Peyer's patch (tissue), 4 donors: ENCODE data around the gene COG8. TPM values are rescaled to one million over a fixed set of nuclear protein-coding genes. Genes with fewer than 3 reads are reported as not detected.

ENCODE experiments used
- DNase-seq, 3 donors: peaks; one replicate each; pipeline ENCODE4 v3.0.0-alpha.2; 2017 to 2019
- H3K27ac ChIP-seq, 4 donors: fragments of 200-600 bp; sonication (generic); one replicate each; pipeline ENCODE4 v1.5.1; 2016 to 2019
- H3K27me3 ChIP-seq, 2 donors: fragments of 200-600 bp; sonication (generic); one replicate each; pipeline ENCODE4 v1.5.1; 2019
- H3K36me3 ChIP-seq, 3 donors: fragments of 200-600 bp; sonication (generic); one replicate each; pipeline ENCODE4 v1.5.1; 2016 to 2019
- H3K4me1 ChIP-seq, 4 donors: fragments of 200-600 bp; sonication (generic); one replicate each; pipeline ENCODE4 v1.5.1; 2016 to 2019
- H3K4me3 ChIP-seq, 4 donors: fragments of 200-600 bp; sonication (generic); 1 replicate in 3 of 4; 2 replicates in 1 of 4; pipeline ENCODE4 v1.5.1; 2016 to 2019; ENCODE audit warnings: mild to moderate bottlenecking in 1 of 4
- H3K9me3 ChIP-seq, 4 donors: fragments of 200-600 bp; sonication (generic); one replicate each; pipeline ENCODE4 v1.5.1; 2016 to 2019; ENCODE audit warnings: mild to moderate bottlenecking in 1 of 4
- POLR2A ChIP-seq, 2 donors: fragments of 450-650 bp; IDR thresholded peaks; one replicate each; pipeline ENCODE4 v1.5.1; 2017; ENCODE audit warnings: antibody characterized with exemption in 2 of 2, mild to moderate bottlenecking in 2 of 2, moderate library complexity in 2 of 2
- total RNA-seq, 4 donors: library from RNA; depleted of rRNA; stranded (reverse); fragments of >200 nt; gene quantifications; one replicate each; pipeline ENCODE4 v1.1.0, GENCODE V29; 2016
- TF ChIP-seq, protein P1 (sequence below), 6 experiments: fragments of 450-650 bp in 4 of 6; fragments of 200-600 bp in 2 of 6; sonication (generic) in 1 of 6; IDR thresholded peaks; one replicate each; pipeline ENCODE4 v1.5.1; 2017 to 2019; ENCODE audit warnings: antibody characterized with exemption in 6 of 6, mild to moderate bottlenecking in 3 of 6, moderate library complexity in 1 of 6

COG8 gene
- total RNA-seq, 4 donors from 2014 or later, result 57.3 to 79.5 (median 77.0) TPM

DNA sequence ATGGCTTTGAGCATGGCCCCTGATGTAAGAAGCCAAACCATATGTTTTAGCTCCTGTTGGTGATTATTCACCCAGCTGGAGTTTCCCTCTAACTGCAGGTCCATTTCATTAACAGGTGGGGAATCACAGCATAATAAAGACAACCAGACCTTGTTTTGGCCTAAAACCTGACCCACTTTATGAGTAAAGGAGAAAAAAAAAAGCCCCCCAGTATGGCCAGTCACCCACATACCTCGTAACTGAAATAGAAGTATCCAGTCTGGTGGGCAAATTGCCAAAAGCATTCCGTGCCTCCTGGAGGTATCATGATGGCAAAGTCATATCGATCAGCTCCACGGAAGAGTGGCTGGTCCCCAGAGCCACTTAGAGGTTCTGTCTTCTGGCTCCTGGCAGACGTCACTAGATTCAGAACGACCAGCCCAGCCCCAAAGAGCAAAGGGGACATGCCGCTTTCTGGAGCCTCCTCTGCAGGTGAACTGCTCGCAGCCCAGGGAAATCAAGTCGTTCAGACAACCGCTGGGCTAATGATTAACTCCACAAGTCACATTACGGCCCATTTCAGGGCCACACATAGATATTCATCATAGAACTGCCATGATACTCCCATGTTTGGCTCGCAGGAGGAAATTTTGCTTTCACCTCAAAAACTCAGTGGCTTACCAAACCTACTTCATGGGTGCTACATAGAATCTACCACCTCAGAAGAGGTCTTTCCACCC is 12.1 kb upstream of the COG8 start, which contains the start of gene TMED6:
TMED6 (minus strand) TSS at position 478 of the 719 bp plus-strand sequence; CDS start at position 445, 33 bp downstream.
- Histone ChIP-seq H3K9me3 (no peaks in the 10 kb centered on the region), H3K4me1 (peaks cover 0 to 6% (median 0%) of the 10 kb centered on the region in 4 donors), H3K36me3 (peaks cover 0 to 31% (median 0%) of the 10 kb centered on the region in 3 donors), H3K27ac (peak within 1 kb of the TSS in 2 of 4 donors; percentile 44 to 52), H3K4me3 (peak within 1 kb of the TSS in 2 of 4 donors; percentile 33 to 44), H3K27me3 (no peaks in the 10 kb centered on the region)
- TF ChIP-seq, protein P1, sequence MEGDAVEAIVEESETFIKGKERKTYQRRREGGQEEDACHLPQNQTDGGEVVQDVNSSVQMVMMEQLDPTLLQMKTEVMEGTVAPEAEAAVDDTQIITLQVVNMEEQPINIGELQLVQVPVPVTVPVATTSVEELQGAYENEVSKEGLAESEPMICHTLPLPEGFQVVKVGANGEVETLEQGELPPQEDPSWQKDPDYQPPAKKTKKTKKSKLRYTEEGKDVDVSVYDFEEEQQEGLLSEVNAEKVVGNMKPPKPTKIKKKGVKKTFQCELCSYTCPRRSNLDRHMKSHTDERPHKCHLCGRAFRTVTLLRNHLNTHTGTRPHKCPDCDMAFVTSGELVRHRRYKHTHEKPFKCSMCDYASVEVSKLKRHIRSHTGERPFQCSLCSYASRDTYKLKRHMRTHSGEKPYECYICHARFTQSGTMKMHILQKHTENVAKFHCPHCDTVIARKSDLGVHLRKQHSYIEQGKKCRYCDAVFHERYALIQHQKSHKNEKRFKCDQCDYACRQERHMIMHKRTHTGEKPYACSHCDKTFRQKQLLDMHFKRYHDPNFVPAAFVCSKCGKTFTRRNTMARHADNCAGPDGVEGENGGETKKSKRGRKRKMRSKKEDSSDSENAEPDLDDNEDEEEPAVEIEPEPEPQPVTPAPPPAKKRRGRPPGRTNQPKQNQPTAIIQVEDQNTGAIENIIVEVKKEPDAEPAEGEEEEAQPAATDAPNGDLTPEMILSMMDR (IDR thresholded peaks at IDR 0.05), result no peak
- TF ChIP-seq POLR2A (IDR thresholded peaks at IDR 0.05), result peak in 1 of 2 donors; percentile 11
- DNase-seq, result peak in 2 of 3 donors; percentile 71 to 79

DNA sequence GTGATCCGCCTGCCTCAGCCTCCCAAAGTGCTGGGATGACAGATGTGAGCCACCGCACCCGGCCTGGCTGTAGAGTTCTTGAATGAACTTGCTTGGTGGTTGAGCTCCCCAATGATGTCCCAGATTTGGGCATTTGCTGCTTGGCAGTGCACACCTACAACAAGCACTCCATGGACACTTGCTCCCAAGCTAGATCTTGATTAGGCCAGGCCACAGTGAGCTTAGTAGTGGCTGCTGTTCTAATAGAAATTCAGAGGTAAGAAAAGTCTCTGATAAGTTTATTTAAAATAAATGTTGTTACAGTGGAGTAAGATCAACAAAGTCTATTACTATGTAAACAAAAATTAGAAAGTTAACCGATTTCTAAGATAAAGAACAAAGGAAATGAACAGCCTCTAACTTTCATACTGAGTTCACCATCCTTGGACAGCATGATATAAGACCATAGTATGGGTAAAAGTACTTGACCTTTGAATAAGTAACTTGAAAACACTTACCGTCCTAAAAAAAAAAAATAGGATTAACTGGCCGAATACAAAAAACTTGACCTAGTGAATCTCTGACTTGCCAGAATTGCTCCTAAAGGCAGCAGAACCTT is 11.3 kb upstream of the COG8 start:
- H3K36me3 ChIP-seq, result peaks cover 0 to 22% (median 0%) of the 10 kb centered on the region in 3 donors
- no peaks in the 10 kb centered on the region for H3K9me3 ChIP-seq
- no peaks in the 10 kb centered on the region for H3K27me3 ChIP-seq
- TF ChIP-seq, protein P1 (IDR thresholded peaks at IDR 0.05), result no peak
- no peak for TF ChIP-seq POLR2A (IDR thresholded peaks at IDR 0.05)
- DNase-seq, result no peak
- H3K4me1 ChIP-seq, result peaks cover 0 to 6% (median 0%) of the 10 kb centered on the region in 4 donors
- peak overlapping the region in 1 of 4 donors; percentile 33 for H3K4me3 ChIP-seq
- no peak overlapping the region for H3K27ac ChIP-seq

DNA sequence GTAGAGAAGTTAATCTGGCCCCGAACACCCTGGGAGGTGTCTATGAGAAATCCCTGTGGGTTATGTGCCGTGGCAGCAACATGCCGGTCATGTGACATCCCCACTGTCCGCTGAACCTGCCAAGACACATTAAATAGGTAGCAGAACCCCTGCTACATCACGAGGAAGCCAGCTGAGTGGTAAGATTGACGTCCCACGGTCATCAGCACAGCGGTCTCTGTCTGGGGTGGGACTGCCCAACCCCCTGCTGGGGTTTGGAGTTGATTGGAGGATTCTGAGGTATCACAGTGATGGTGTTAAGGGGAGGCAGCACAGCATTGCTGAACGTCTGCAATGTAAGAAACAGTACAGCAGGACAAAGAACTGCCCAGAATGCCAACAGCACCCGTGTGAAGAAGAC is 10.2 kb upstream of the COG8 start:
- DNase-seq, result no peak
- Histone ChIP-seq H3K27me3 (no peaks in the 10 kb centered on the region), H3K4me3 (no peak overlapping the region), H3K4me1 (peaks cover 0 to 6% (median 0%) of the 10 kb centered on the region in 4 donors), H3K36me3 (peaks cover 0 to 16% (median 0%) of the 10 kb centered on the region in 3 donors), H3K9me3 (no peaks in the 10 kb centered on the region), H3K27ac (no peak overlapping the region)
- TF ChIP-seq, protein P1 (IDR thresholded peaks at IDR 0.05), result no peak
- no peak for TF ChIP-seq POLR2A (IDR thresholded peaks at IDR 0.05)

DNA sequence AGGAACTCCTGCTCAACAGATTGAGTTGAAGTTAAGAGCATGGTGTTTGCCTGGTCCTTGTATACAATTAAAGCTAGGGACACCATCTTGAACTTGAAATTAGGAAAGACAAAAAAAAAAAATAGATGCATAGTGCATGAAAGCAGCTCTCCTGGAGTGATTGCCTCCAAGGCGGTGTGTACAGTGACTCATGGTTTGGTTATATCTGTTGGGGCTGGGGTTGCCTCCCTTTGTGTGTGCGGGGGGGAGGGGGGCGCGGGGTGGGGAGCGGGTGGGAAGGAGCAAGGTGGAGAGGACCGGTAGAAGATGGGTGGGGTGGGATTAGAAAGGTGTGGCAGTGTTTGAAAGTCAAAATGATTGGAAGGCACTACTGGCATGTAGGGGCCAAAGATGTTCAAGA is 8.9 kb upstream of the COG8 start:
- peaks cover 0 to 18% (median 0%) of the 10 kb centered on the region in 3 donors for H3K36me3 ChIP-seq

DNA sequence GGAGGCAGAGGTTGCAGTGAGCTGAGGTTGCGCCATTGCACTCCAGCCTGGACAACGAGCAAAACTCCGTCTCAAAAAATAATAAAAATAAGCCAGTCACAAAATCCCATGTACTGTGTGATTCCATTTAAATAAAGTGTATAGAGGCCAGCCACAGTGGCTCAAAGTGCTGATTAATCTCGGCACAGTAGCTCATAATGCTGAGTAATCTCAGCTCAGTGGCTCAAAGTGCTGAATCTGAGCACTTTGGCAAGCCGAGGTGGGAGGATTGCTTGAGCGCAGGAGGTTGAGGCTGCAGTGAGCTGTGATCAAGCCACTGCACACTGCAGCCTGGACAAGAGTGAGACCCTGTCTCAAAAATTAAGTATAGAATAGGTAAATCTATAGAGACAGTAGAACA is 7.3 kb upstream of the COG8 start:
- no peak for TF ChIP-seq POLR2A (IDR thresholded peaks at IDR 0.05)
- TF ChIP-seq, protein P1 (IDR thresholded peaks at IDR 0.05), result no peak
- Histone ChIP-seq H3K27me3 (no peaks in the 10 kb centered on the region), H3K27ac (no peak overlapping the region), H3K9me3 (no peaks in the 10 kb centered on the region), H3K4me3 (no peak overlapping the region), H3K36me3 (peaks cover 0 to 24% (median 0%) of the 10 kb centered on the region in 3 donors), H3K4me1 (peaks cover 0 to 4% (median 0%) of the 10 kb centered on the region in 4 donors)
- DNase-seq, result no peak

More for the DNA sequence above, 8.9 kb upstream of the COG8 start:
- no peak for TF ChIP-seq POLR2A (IDR thresholded peaks at IDR 0.05)
- TF ChIP-seq, protein P1 (IDR thresholded peaks at IDR 0.05), result no peak
- Histone ChIP-seq H3K4me1 (peaks cover 0 to 6% (median 0%) of the 10 kb centered on the region in 4 donors), H3K27ac (no peak overlapping the region), H3K4me3 (no peak overlapping the region), H3K9me3 (no peaks in the 10 kb centered on the region), H3K27me3 (no peaks in the 10 kb centered on the region)
- DNase-seq, result no peak
